NCI-H1105 treated with DMSO at 0.1 percent for 48 hours (cell line): ENCODE results near the gene NKX2-4.
A peak's percentile ranks its signal among the peaks of the same experiment; 100 is the strongest.
"Not testable (repeated sequence)": the region's sequence is repeated elsewhere in the genome, so short reads cannot be mapped to it uniquely, and the experiment has no call there.

Source experiments
- DNase-seq: peaks from one replicate; lab custom pipeline; 2025; lab: John Stamatoyannopoulos, UW

The NKX2-4 gene

DNA sequence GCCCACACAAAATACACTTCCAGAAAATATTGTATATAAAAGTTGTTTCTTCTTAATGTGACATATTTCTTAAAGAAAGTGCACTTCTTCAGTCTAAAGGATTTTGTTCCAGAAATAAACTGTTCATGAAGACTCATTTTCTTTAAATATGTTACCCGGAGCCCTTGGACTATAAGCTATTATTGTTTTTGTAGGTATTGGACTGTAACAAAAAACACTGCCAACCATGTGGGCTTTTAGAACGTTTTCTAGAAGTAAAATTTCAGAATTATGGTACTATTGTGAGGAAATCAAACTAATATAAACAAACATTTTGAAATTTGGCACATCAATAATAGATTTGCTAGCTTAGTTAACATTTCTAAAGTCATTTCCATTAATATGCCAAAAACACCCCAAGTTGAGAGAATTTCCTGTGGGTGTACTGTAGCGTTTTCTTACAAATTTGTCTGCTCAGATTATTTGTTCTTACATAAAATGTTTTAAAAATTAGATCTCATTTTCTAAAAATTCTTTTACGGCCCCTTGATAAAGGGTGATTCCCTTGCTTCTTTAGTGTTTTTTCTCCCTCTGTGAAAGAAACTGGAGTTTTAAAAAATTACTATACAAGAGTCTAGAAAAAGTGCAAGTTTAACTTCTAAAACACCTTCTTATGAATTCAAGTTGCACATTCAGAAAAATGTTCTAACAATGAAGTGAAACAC is 3.4 kb downstream of the NKX2-4 start:
- DNase-seq = no peak

GRCh38 chr20:21393166-21393565 is 4.2 kb downstream of the NKX2-4 start:
- peak; percentile 75 for DNase-seq

GRCh38 chr20:21391972-21392352 is 5.4 kb downstream of the NKX2-4 start:
- no peak for DNase-seq

- DNase-seq = no peak
Measured at GRCh38 chr20:21391185-21391971, 5.9 kb downstream of the NKX2-4 start.

DNA sequence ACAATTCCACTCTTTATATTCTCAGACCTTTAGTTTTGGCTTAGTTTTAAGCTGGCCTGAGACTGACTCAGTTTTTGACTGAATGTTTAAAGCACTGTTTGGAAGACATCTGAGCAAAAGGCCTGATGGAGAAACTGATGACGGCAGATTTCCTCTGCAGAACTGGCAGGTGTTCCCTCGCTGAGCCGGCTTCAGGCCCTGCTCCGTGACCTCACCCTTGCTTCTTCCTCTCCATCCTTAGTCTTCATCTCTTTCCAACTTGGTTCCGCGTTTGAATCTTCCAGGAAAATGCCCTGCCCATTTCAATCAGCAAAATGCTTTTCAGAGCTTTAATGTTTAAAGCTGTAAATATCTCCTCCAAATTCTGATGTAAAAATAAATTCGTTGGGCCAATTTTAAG is 6.6 kb downstream of the NKX2-4 start:
- no peak for DNase-seq

DNA sequence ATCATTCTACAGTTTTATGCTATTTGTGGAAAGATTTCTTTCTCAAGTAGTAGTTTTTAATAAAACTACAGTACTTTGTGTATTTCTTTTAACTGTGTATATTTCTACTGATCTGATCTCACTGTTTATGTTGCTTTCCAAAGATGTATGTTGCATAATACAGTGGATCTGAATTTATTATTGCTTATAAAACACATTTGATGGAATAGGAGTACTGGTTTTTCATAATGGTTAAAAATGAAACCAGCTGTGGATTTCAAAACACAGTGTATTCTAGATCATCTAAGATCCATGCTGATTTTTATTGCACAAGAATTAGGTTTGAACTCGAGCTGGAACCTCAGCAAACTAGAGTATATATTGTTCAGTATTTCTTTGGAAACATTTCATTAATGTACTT is 8.0 kb downstream of the NKX2-4 start:
- no peak for DNase-seq

DNA sequence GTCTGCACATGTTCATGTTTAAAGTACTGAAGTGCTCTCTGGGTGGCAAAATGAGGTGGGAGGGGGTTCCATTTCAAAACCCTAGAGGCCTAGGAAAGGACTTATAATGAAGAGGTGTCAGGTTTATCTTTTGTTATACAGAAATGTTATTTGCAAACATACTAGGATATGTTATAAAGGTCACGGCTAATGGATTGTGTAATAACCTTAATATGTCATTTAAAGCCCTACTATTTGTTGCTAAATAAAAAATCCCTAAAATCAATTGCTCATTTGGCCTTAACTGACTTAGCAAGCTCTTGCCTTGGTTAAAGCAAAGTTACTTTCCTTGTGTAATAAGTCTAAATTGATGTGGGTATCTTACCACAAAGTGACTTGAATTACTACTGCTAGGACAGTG is 8.8 kb downstream of the NKX2-4 start:
- DNase-seq = no peak

GRCh38 chr20:21387528-21387927 is 9.8 kb downstream of the NKX2-4 start:
- peak; percentile 87 for DNase-seq

DNA sequence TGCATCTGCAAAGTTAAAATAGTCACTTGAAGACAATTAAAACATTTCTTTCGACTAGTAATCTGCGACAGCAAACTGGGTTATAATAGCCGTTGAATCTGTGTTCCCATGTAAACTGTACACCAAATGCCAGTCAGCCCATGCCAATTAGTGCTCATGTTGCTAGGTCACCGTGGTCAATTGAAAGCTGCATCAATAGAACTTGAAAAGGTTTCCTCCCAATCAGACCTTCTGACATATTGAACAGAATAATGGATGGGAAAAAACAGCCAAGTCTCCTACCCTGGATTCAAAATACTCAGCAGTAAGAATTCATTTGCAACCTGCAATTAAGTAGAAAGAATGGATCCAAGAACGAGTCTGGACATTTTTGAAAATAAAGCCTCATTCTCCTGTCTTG is 11.2 kb downstream of the NKX2-4 start:
- no peak for DNase-seq

DNA sequence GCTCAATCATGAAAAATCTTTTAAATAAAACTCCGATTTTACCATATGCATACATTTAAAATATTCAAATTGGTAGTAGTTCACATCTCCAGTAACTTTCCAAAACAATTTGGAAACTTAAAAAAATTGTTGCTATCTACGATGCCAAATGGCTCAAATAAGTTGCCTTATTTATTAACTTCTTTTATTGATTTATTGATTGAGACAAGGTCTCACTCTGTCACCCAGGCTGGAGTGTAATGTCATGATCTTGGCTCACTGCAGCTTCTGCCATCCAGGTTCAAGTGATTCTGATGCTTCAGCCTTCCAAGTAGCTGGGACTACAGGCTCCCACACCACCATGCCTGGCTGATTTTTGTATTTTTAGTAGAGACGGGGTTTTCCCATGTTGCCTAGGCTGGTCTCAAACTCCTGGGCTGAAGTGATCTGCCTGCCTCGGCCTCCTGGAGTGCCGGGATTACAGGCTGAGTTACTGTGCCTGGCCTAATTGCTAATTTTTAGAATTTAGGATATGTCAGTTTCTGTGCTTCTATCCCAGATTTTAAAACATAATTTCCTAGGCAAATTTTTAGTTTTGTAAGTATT is 12.9 kb downstream of the NKX2-4 start:
- no peak for DNase-seq

- no peak for DNase-seq
Measured at GRCh38 chr20:21381619-21382018, 15.7 kb downstream of the NKX2-4 start.

DNA sequence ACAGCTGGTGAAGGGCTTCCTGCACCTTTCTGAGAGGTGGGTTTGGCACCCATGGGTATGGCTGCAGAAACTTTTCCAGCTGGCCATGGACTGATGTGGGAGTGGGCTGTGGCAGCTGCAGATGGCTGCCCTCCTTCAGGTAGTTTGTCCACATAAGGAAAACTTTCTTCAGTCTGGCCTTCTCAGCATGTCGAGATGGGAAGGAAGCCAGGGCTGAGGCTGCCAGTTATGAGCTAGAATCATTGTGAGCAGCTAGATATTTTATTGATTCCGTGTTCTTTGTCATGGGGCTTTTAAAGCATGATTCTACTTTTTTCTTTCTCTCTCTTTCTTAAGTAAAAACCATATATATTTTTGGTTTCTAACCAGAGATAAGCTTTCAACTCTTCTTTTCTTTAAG is 16.6 kb downstream of the NKX2-4 start:
- no peak for DNase-seq

DNA sequence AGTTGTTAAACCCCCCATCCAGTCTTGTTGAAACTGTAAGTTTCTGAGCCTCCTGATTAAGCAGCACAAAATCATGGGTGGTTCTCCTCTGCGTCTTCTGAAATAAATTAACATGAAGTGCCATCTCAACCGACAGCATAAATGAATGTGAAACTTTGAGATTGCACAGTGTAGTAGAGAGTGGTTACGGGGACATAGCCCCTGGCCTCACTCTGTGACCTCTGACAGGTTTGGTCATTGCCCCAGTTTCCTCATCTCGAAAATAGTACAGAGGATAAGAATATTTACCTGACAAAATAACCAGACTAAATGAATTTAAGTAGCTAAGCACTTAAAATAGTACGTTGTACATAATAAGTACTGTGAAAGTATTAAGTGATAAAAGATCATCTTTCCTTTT is 19.1 kb downstream of the NKX2-4 start:
- DNase-seq = no peak

DNA sequence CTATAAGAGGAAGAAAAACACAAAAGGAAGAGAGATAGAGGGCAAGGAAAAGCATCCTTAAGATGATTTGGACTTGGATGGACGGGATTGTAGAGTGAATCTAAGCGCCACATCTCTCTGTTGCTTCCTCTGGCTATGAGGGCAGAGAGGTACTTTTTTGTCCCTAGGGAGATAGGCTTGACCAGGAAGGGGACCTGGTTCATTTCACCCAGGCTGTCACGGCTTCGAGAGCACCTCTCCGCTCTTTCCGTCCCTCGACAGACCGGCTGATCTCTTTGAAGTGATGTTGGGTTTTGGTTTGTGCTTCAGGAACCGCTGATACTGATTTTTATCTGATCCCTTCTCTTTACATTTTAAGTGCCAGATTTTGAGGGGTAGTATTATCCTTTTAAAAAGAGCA is 19.6 kb downstream of the NKX2-4 start:
- no peak for DNase-seq

GRCh38 chr20:21376626-21377025 is 20.7 kb downstream of the NKX2-4 start:
- DNase-seq = no peak

DNA sequence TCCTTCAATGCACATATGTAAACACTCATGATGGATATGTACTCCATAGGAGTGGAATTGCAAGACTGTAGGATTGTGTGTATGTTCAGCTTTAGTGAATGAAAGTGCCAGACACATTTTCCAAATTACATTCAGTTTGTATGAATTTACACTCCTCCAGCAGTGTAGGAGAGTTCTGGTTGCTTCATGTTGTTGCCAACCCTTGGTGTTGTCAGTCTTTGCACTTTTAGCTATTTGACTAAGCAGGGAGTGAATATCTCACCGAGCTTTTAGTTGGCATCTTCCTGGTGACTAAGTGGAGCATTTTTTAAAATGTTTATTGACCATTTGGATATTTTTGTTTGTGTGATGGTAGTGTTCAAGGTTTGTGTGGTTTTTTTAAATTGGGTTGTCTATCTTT is 23.9 kb downstream of the NKX2-4 start:
- DNase-seq = no peak

- no peak for DNase-seq
Measured at GRCh38 chr20:21372016-21372415, 25.3 kb downstream of the NKX2-4 start.

- DNase-seq = no peak
Measured at GRCh38 chr20:21371193-21371592, 26.1 kb downstream of the NKX2-4 start.

- DNase-seq = no peak
Measured at GRCh38 chr20:21368791-21369190, 28.5 kb downstream of the NKX2-4 start.

DNA sequence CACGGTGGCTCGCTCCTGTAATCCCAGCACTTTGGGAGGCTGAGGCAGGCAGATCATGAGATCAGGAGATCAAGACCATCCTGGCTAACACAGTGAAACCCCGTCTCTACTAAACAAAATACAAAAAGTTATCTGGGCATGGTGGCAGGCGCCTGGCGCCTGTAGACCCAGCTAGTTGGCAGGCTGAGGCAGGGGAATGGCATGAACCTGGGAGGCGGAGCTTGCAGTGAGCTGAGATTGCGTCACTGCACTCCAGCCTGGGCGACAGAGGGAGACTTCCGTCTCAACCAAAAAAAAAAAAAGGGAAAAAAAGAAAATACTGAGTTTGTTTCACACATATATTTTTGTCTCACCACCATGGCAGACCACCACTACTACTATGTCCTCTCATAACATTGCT is 31.1 kb downstream of the NKX2-4 start:
- DNase-seq = not testable (repeated sequence)

DNA sequence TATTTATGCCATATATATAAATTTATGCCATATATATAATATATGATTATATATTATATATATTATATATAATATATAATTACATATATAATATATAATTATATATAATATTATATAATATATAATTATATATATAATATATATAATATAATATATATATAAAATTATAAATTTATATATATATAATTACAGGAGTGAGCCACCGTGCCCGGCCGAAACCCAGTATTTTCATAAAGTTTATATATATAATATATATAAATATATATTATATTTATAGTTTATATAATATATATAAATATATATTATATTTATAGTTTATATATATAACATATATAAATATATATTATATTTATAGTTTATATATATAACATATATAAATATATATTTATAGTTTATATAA is 31.6 kb downstream of the NKX2-4 start:
- DNase-seq = no peak

DNA sequence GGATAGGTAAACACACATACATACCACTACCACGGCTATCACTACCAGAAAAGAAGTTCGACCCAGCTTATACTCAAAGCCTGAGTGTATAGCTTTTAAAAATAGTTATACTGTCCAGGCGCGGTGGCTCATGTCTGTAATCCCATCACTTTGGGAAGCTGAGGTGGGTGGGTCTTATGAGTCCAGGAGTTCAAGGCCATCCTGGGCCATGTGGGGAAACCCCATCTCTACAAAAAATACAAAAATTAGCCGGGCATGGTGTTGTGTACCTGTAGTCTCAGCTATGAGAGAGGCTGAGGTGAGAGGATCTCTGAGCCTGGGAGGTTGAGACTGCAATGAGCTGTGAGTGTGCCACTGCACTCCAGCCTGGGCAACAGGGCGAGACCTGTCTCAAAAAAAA is 32.9 kb downstream of the NKX2-4 start:
- no peak for DNase-seq

DNA sequence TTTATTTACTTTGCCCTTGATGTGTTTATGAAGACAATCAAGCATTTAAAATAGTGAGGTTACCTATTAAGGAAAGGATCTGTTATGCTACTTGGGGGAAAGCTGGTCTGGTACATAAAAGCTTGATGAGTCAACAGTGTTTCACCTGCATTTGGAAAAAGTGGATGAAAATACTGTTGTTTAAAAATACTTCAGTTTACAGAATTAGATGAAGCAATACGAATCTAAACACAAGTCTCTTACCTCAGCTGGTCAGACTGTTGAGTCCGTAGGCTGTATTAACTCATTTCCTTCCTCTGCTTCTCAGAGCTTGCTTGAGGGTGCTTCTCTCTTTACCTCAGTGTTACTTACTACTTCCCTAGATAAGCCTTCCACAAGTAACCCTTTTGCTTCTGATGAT is 36.1 kb downstream of the NKX2-4 start:
- DNase-seq = no peak
